Measurements from ENCODE around the gene RTN4RL2.

DNA sequence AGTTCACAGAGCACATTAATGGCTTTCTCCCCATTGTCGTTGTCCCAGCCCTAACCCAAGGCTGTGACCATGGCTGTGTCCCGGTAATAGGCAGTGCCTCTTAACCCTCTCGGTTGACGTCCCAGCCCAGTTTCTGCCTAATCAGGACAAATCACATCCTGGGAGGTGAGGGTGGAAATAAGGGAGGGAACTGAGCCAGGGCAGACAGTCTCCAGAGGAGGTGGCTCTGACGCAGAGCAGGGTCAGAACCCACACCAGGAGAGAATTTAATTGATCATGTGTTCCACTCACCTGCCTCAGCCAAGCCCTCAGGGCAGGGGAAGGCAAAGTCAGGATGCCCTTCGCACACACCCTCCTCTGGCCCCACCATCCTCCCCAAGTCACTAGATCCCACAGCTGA is 38.2 kb downstream of the RTN4RL2 start:
- TF ChIP-seq, protein P1, sequence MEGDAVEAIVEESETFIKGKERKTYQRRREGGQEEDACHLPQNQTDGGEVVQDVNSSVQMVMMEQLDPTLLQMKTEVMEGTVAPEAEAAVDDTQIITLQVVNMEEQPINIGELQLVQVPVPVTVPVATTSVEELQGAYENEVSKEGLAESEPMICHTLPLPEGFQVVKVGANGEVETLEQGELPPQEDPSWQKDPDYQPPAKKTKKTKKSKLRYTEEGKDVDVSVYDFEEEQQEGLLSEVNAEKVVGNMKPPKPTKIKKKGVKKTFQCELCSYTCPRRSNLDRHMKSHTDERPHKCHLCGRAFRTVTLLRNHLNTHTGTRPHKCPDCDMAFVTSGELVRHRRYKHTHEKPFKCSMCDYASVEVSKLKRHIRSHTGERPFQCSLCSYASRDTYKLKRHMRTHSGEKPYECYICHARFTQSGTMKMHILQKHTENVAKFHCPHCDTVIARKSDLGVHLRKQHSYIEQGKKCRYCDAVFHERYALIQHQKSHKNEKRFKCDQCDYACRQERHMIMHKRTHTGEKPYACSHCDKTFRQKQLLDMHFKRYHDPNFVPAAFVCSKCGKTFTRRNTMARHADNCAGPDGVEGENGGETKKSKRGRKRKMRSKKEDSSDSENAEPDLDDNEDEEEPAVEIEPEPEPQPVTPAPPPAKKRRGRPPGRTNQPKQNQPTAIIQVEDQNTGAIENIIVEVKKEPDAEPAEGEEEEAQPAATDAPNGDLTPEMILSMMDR (IDR thresholded peaks at IDR 0.05) = no peak
- no peak for TF ChIP-seq POLR2AphosphoS5 (IDR thresholded peaks at IDR 0.05; ENCODE audit: low read depth, low read length)
- TF ChIP-seq SIN3A (IDR thresholded peaks at IDR 0.05; ENCODE audit: borderline replicate concordance, insufficient read depth, low read depth, low read length) = no peak
- no peak for TF ChIP-seq TCF7L2 (IDR thresholded peaks at IDR 0.05; ENCODE audit: low read depth, low read length)
